ENCODE measurements around the gene UBTD2.
A peak's percentile ranks its signal among the peaks of the same experiment; 100 is the strongest.

UBTD2 gene

DNA sequence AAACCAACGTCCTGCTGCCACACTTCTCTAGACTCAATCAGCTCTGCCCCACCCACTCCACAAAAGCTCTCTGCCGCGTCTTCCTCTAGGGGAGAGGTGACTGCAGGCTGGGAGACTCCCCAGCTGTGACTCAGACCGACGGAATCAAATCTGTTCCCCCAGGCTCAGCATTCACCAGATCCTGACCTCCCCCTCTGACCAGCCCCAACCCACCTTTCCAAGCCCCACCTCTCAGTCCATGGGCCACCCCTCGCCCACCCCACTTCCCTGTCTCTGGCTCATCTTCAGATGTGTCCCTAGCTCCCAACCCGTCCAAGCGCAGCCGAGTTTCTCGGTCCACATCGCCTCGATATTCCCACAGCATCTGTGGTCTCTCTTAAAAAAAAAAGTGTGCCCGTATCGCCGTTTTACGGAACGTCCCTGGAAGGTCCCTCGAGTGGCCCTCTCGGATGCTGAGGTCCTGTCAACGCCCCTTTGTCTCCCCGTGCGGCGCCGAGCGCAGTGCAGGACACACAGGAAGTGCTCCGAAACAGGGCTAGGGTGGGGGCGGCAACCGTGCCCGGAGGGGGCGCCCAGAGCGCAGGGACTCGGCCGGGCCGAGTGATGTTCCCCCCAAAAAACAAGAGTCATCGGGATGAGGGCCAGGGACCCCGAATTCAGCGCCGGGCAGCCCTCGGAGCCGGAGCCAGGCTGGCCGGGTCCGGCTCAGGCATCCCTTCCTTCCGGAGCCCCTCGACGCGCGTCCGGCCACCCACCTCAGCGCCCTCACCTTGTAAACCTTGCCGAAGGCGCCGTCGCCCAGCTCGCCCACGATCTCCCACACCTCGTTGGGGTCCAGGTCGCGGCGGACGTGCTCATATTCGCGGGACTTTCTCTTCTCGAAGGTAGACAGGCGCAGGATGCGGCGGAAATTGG is 96.2 kb downstream of the UBTD2 start (continued):
- TF ChIP-seq ZNF391 (tag by site-specific recombination; IDR thresholded peaks at IDR 0.05; ENCODE audit: borderline replicate concordance, low read depth) (no peak), ZEB2 (tag by site-specific recombination; IDR thresholded peaks at IDR 0.05) (peak; percentile 39), ZNF133 (tag by site-specific recombination; IDR thresholded peaks at IDR 0.05) (no peak), ZNF423 (tag by site-specific recombination; IDR thresholded peaks at IDR 0.05) (peak; percentile 59; the same call in 1 of the 2 replicates), GLIS2 (tag by site-specific recombination; IDR thresholded peaks at IDR 0.05) (peak; percentile 66), ZFHX2 (tag by site-specific recombination; conservative IDR thresholded peaks at IDR 0.05) (peak; percentile 86), ZBTB48 (tag by site-specific recombination; IDR thresholded peaks at IDR 0.05) (peak; percentile 75), ZFP69B (tag by site-specific recombination; IDR thresholded peaks at IDR 0.05) (peak; percentile 78), ZNF549 (tag by site-specific recombination; IDR thresholded peaks at IDR 0.05) (no peak), YY1 (tag by site-specific recombination; IDR thresholded peaks at IDR 0.05) (0 out of 2 replicates have a peak, but pooled peaks have one; percentile 22), KLF1 (tag by site-specific recombination; IDR thresholded peaks at IDR 0.05) (peak; percentile 52), ZNF555 (tag by site-specific recombination; conservative IDR thresholded peaks at IDR 0.05) (no peak), ZBTB8A (tag by site-specific recombination; IDR thresholded peaks at IDR 0.05) (peak; percentile 92), SP7 (tag by site-specific recombination; IDR thresholded peaks at IDR 0.05) (peak; percentile 36; the same call in 1 of the 2 replicates), ZBTB20 (tag by site-specific recombination; IDR thresholded peaks at IDR 0.05) (peak; percentile 63), ZNF692 (tag by site-specific recombination; IDR thresholded peaks at IDR 0.05) (peak; percentile 96), ZNF785 (tag by site-specific recombination; IDR thresholded peaks at IDR 0.05) (no peak), ZNF843 (tag by site-specific recombination; IDR thresholded peaks at IDR 0.05) (0 out of 2 replicates have a peak, but pooled peaks have one; percentile 22)
- TF ChIP-seq, protein P1, sequence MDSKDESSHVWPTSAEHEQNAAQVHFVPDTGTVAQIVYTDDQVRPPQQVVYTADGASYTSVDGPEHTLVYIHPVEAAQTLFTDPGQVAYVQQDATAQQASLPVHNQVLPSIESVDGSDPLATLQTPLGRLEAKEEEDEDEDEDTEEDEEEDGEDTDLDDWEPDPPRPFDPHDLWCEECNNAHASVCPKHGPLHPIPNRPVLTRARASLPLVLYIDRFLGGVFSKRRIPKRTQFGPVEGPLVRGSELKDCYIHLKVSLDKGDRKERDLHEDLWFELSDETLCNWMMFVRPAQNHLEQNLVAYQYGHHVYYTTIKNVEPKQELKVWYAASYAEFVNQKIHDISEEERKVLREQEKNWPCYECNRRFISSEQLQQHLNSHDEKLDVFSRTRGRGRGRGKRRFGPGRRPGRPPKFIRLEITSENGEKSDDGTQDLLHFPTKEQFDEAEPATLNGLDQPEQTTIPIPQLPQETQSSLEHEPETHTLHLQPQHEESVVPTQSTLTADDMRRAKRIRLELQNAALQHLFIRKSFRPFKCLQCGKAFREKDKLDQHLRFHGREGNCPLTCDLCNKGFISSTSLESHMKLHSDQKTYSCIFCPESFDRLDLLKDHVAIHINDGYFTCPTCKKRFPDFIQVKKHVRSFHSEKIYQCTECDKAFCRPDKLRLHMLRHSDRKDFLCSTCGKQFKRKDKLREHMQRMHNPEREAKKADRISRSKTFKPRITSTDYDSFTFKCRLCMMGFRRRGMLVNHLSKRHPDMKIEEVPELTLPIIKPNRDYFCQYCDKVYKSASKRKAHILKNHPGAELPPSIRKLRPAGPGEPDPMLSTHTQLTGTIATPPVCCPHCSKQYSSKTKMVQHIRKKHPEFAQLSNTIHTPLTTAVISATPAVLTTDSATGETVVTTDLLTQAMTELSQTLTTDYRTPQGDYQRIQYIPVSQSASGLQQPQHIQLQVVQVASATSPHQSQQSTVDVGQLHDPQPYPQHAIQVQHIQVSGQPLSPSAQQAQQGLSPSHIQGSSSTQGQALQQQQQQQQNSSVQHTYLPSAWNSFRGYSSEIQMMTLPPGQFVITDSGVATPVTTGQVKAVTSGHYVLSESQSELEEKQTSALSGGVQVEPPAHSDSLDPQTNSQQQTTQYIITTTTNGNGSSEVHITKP (tag by site-specific recombination; IDR thresholded peaks at IDR 0.05): peak; percentile 63
- TF ChIP-seq, protein P2, sequence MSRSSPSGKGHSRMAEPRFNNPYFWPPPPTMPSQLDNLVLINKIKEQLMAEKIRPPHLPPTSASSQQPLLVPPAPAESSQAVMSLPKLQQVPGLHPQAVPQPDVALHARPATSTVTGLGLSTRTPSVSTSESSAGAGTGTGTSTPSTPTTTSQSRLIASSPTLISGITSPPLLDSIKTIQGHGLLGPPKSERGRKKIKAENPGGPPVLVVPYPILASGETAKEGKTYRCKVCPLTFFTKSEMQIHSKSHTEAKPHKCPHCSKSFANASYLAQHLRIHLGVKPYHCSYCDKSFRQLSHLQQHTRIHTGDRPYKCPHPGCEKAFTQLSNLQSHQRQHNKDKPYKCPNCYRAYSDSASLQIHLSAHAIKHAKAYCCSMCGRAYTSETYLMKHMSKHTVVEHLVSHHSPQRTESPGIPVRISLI (tag by site-specific recombination; IDR thresholded peaks at IDR 0.05): 0 out of 2 replicates have a peak, but pooled peaks have one; percentile 30
- TF ChIP-seq, protein P3, sequence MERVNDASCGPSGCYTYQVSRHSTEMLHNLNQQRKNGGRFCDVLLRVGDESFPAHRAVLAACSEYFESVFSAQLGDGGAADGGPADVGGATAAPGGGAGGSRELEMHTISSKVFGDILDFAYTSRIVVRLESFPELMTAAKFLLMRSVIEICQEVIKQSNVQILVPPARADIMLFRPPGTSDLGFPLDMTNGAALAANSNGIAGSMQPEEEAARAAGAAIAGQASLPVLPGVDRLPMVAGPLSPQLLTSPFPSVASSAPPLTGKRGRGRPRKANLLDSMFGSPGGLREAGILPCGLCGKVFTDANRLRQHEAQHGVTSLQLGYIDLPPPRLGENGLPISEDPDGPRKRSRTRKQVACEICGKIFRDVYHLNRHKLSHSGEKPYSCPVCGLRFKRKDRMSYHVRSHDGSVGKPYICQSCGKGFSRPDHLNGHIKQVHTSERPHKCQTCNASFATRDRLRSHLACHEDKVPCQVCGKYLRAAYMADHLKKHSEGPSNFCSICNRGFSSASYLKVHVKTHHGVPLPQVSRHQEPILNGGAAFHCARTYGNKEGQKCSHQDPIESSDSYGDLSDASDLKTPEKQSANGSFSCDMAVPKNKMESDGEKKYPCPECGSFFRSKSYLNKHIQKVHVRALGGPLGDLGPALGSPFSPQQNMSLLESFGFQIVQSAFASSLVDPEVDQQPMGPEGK (tag by site-specific recombination; IDR thresholded peaks at IDR 0.05): peak; percentile 82
- TF ChIP-seq, protein P4, sequence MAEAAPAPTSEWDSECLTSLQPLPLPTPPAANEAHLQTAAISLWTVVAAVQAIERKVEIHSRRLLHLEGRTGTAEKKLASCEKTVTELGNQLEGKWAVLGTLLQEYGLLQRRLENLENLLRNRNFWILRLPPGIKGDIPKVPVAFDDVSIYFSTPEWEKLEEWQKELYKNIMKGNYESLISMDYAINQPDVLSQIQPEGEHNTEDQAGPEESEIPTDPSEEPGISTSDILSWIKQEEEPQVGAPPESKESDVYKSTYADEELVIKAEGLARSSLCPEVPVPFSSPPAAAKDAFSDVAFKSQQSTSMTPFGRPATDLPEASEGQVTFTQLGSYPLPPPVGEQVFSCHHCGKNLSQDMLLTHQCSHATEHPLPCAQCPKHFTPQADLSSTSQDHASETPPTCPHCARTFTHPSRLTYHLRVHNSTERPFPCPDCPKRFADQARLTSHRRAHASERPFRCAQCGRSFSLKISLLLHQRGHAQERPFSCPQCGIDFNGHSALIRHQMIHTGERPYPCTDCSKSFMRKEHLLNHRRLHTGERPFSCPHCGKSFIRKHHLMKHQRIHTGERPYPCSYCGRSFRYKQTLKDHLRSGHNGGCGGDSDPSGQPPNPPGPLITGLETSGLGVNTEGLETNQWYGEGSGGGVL (tag by site-specific recombination; IDR thresholded peaks at IDR 0.05): 0 out of 2 replicates have a peak, but pooled peaks have one; percentile 16
- TF ChIP-seq, protein P5, sequence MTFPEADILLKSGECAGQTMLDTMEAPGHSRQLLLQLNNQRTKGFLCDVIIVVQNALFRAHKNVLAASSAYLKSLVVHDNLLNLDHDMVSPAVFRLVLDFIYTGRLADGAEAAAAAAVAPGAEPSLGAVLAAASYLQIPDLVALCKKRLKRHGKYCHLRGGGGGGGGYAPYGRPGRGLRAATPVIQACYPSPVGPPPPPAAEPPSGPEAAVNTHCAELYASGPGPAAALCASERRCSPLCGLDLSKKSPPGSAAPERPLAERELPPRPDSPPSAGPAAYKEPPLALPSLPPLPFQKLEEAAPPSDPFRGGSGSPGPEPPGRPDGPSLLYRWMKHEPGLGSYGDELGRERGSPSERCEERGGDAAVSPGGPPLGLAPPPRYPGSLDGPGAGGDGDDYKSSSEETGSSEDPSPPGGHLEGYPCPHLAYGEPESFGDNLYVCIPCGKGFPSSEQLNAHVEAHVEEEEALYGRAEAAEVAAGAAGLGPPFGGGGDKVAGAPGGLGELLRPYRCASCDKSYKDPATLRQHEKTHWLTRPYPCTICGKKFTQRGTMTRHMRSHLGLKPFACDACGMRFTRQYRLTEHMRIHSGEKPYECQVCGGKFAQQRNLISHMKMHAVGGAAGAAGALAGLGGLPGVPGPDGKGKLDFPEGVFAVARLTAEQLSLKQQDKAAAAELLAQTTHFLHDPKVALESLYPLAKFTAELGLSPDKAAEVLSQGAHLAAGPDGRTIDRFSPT (tag by site-specific recombination; IDR thresholded peaks at IDR 0.05): 0 out of 2 replicates have a peak, but pooled peaks have one; percentile 24
